IPS DF 4.7 (cell line): Measurements from ENCODE around the gene SLC9A6.
A peak's percentile ranks its signal among the peaks of the same experiment; 100 is the strongest.

Experiments used
- DNase-seq: peaks from one replicate; pipeline ENCODE4 v3.0.0-alpha.2; 2013; ENCODE audit warnings: low spot score; ENCODE audit errors: extremely low read depth

Gene SLC9A6

GRCh38 chrX:135985157-135985972 is at the start of gene SLC9A6:
Gene SLC9A6 (plus strand): TSS chrX:135985435. CDS start chrX:135985659, 224 bp downstream.
- DNase-seq: no peak

GRCh38 chrX:135944486-135944885 is 40.7 kb upstream of the SLC9A6 start:
- no peak for DNase-seq

- DNase-seq: no peak
These were observed 33.9 kb upstream of the SLC9A6 start for GRCh38 chrX:135951291-135951690.

- DNase-seq: no peak
These were observed 12.1 kb upstream of the SLC9A6 start for GRCh38 chrX:135973025-135973547.

- DNase-seq: peak; percentile 28
These were observed 11.5 kb upstream of the SLC9A6 start, which contains the start of gene MMGT1 for GRCh38 chrX:135973548-135974278. Gene MMGT1 (minus strand): TSS chrX:135973988. CDS start chrX:135973675, 313 bp downstream.

GRCh38 chrX:135974279-135974856 is 10.9 kb upstream of the SLC9A6 start:
- DNase-seq: no peak

- DNase-seq: no peak
These were observed 9.8 kb upstream of the SLC9A6 start for GRCh38 chrX:135975421-135975820.

GRCh38 chrX:135977611-135978010 is 7.6 kb upstream of the SLC9A6 start:
- DNase-seq: no peak

- no peak for DNase-seq
These were observed 4.2 kb upstream of the SLC9A6 start for GRCh38 chrX:135981010-135981409.

GRCh38 chrX:135981668-135982067 is 3.6 kb upstream of the SLC9A6 start:
- no peak for DNase-seq

GRCh38 chrX:135982860-135983259 is 2.4 kb upstream of the SLC9A6 start:
- no peak for DNase-seq

GRCh38 chrX:135984256-135984655 is 979 bp upstream of the SLC9A6 start:
- DNase-seq: no peak

GRCh38 chrX:135984791-135985156 is 461 bp upstream of the SLC9A6 start:
- DNase-seq: no peak

- no peak for DNase-seq
These were observed 707 bp downstream of the SLC9A6 start for GRCh38 chrX:135985973-135986310.

- no peak for DNase-seq
These were observed 3.0 kb downstream of the SLC9A6 start for GRCh38 chrX:135988245-135988644.

- no peak for DNase-seq
These were observed 29.8 kb downstream of the SLC9A6 start for GRCh38 chrX:136015016-136015415.

- no peak for DNase-seq
These were observed 31.6 kb downstream of the SLC9A6 start for GRCh38 chrX:136016881-136017280.

- DNase-seq: no peak
These were observed 34.0 kb downstream of the SLC9A6 start for GRCh38 chrX:136019226-136019625.

- no peak for DNase-seq
These were observed 35.9 kb downstream of the SLC9A6 start for GRCh38 chrX:136021160-136021559.

GRCh38 chrX:136021903-136022302 is 36.7 kb downstream of the SLC9A6 start:
- DNase-seq: no peak

- DNase-seq: no peak
These were observed 39.9 kb downstream of the SLC9A6 start for GRCh38 chrX:136025091-136025490.

GRCh38 chrX:136028383-136028984 is 43.2 kb downstream of the SLC9A6 start:
- no peak for DNase-seq
